A549 (cell line): Measurements from ENCODE around the gene MPPED1. TPM values are rescaled to one million over a fixed set of nuclear protein-coding genes. Genes with fewer than 3 reads are reported as not detected.
A peak's percentile ranks its signal among the peaks of the same experiment; 100 is the strongest.

Experiments
- ATAC-seq, 2 experiments: fragments of 200-7000 bp in 1 of 2; fragments of >200 bp in 1 of 2; cut with Nextera tagmentation in 1 of 2; cut with Tn5 transposase in 1 of 2; 3 replicates each; pipeline versions ENCODE4 v1.8.0 to v1.9.1; 2018 to 2020; ENCODE audit warnings: mild to moderate bottlenecking in 1 of 2, moderate library complexity in 1 of 2
- CTCF ChIA-PET: fragments of 300-600 bp; sonication (Branson Sonifier 250); formaldehyde crosslinking; extraction: SDS; loops from one replicate; lab custom pipeline; 2021; ENCODE audit warnings: antibody characterized with exemption, inconsistent platforms; lab: Yijun Ruan, JAX
- POLR2A ChIA-PET: fragments of 350-600 bp; formaldehyde crosslinking; extraction: SDS; loops from one replicate; lab custom pipeline; 2021; ENCODE audit warnings: antibody characterized with exemption, inconsistent platforms; lab: Yijun Ruan, JAX
- DNase-seq, 2 experiments: peaks; one replicate each; pipeline versions ENCODE4 v3.0.0 to v3.0.0-alpha.2; 2011 to 2016; ENCODE audit warnings: low read depth in 1 of 2, low spot score in 1 of 2
- FAIRE-seq: peaks from 2 replicates; lab custom pipeline; 2011; peaks lifted over from hg19 to GRCh38; lab: Jason Lieb, UNC
- H3K27ac ChIP-seq, 2 experiments: fragments of >200 bp; sonication (Bioruptor Twin); formaldehyde crosslinking; 3 replicates each; pipeline ENCODE4 v1.5.1; 2016 to 2017
- H3K4me1 ChIP-seq: fragments of >200 bp; sonication (Bioruptor Twin); formaldehyde crosslinking; 3 replicates; pipeline ENCODE4 v1.6.1; 2016
- H3K4me2 ChIP-seq: fragments of >200 bp; sonication (Bioruptor Twin); formaldehyde crosslinking; 3 replicates; pipeline ENCODE4 v1.6.1; 2016
- H3K4me3 ChIP-seq: fragments of >200 bp; sonication (Bioruptor Twin); formaldehyde crosslinking; 3 replicates; pipeline ENCODE4 v1.5.1; 2016
- H3K9me3 ChIP-seq: fragments of >200 bp; sonication (Bioruptor Twin); formaldehyde crosslinking; 3 replicates; pipeline ENCODE4 v1.6.1; 2016
- CEBPB ChIP-seq, 2 experiments: fragments of >200 bp in 1 of 2; sonication (Bioruptor Twin) in 1 of 2; formaldehyde crosslinking in 1 of 2; IDR thresholded peaks; 2 replicates each; pipeline ENCODE4 v1.6.1; 2012 to 2016
- CHD2 ChIP-seq: fragments of 150-350 bp; IDR thresholded peaks from 2 replicates; pipeline ENCODE4 v1.6.1; 2014; ENCODE audit warnings: low read length; ENCODE audit not compliant: partially characterized antibody
- EP300 ChIP-seq, 2 experiments: fragments of >200 bp; sonication (Bioruptor Twin); formaldehyde crosslinking; IDR thresholded peaks; 2 replicates in 1 of 2; 3 replicates in 1 of 2; pipeline ENCODE4 v1.6.1; 2016 to 2017
- ESRRA ChIP-seq: fragments of 150-350 bp; IDR thresholded peaks from 2 replicates; pipeline ENCODE4 v1.6.1; 2014; ENCODE audit warnings: mild to moderate bottlenecking, low read length, borderline replicate concordance
- FOSB ChIP-seq: fragments of 250-450 bp; sonication (Bioruptor Pico); IDR thresholded peaks from 2 replicates; pipeline ENCODE4 v1.5.0; 2020; ENCODE audit warnings: mild to moderate bottlenecking, moderate library complexity
- HOXB13 ChIP-seq: fragments of 250-450 bp; sonication (Bioruptor Pico); IDR thresholded peaks from 2 replicates; pipeline ENCODE4 v1.5.0; 2020; ENCODE audit warnings: low read depth, mild to moderate bottlenecking, moderate library complexity
- JUN ChIP-seq, 2 experiments: fragments of >200 bp; sonication (Bioruptor Twin); formaldehyde crosslinking; IDR thresholded peaks; 2 replicates in 1 of 2; 3 replicates in 1 of 2; pipeline ENCODE4 v1.6.1; 2016 to 2017
- JUNB ChIP-seq: fragments of >200 bp; sonication (Bioruptor Twin); formaldehyde crosslinking; IDR thresholded peaks from 2 replicates; pipeline ENCODE4 v1.6.1; 2016
- NPAS2 ChIP-seq: fragments of 250-450 bp; sonication (Bioruptor Pico); IDR thresholded peaks from 2 replicates; pipeline ENCODE4 v1.8.0; 2022; ENCODE audit warnings: mild to moderate bottlenecking, moderate library complexity, borderline replicate concordance
- NR3C1 ChIP-seq: fragments of >200 bp; sonication (Bioruptor Twin); formaldehyde crosslinking; IDR thresholded peaks from 3 replicates; pipeline ENCODE4 v1.6.1; 2017
- PHF8 ChIP-seq: fragments of 200-600 bp; sonication (generic); IDR thresholded peaks from 2 replicates; pipeline ENCODE4 v1.6.1; 2016; ENCODE audit warnings: low read depth, mild to moderate bottlenecking, antibody characterized with exemption, moderate library complexity, borderline replicate concordance
- POLR2A ChIP-seq: IDR thresholded peaks from 2 replicates; pipeline ENCODE4 v1.6.1; 2012; ENCODE audit warnings: mild to moderate bottlenecking, low read length
- RNF2 ChIP-seq: fragments of 200-600 bp; sonication (generic); IDR thresholded peaks from 2 replicates; pipeline ENCODE4 v1.6.1; 2016; ENCODE audit warnings: low read depth, mild to moderate bottlenecking, antibody characterized with exemption, moderate library complexity, borderline replicate concordance
- SREBF2 ChIP-seq: fragments of 450-650 bp; IDR thresholded peaks from 2 replicates; pipeline ENCODE4 v1.6.1; 2014; ENCODE audit warnings: mild to moderate bottlenecking, moderate library complexity
- TP53 ChIP-seq: fragments of 250-450 bp; sonication (Bioruptor Pico); IDR thresholded peaks from 2 replicates; pipeline ENCODE4 v1.5.0; 2021; ENCODE audit warnings: mild to moderate bottlenecking, moderate library complexity
- ZC3H11A ChIP-seq: fragments of 450-650 bp; IDR thresholded peaks from 2 replicates; pipeline ENCODE4 v1.6.1; 2014; ENCODE audit warnings: antibody characterized with exemption, mild to moderate bottlenecking
- WGBS: methylation state at CpG from one replicate; pipeline ENCODE4 v1.1.6; 2017; ENCODE audit errors: missing lambda C conversion rate; 5-methylcytosine and 5-hydroxymethylcytosine counted together
- polyA plus RNA-seq, 4 experiments: library from polyadenylated mRNA; depleted of rRNA in 3 of 4; stranded (reverse); fragments of >200 nt; fragmentation: RNase III in 1 of 4; extraction: RNeasy Plus Mini Kit Qiagen cat#74134 plus additional on column Dnase treatment in 1 of 4; gene quantifications; 2 replicates in 3 of 4; 3 replicates in 1 of 4; pipeline ENCODE4 v1.2.3, GENCODE V29; 2011 to 2017
- TF ChIP-seq, protein P1 (sequence below): fragments of >200 bp; sonication (Bioruptor Twin); formaldehyde crosslinking; IDR thresholded peaks from 3 replicates; pipeline ENCODE4 v1.6.1; 2016
- TF ChIP-seq, protein P2 (sequence below): fragments of 200-600 bp; sonication (generic); IDR thresholded peaks from 2 replicates; pipeline ENCODE4 v1.6.1; 2016; ENCODE audit warnings: antibody characterized with exemption, mild to moderate bottlenecking, moderate library complexity

The MPPED1 gene
- polyA plus RNA-seq, 2 of the 4 experiments (the other 2 are of a cell fraction): not detected

DNA sequence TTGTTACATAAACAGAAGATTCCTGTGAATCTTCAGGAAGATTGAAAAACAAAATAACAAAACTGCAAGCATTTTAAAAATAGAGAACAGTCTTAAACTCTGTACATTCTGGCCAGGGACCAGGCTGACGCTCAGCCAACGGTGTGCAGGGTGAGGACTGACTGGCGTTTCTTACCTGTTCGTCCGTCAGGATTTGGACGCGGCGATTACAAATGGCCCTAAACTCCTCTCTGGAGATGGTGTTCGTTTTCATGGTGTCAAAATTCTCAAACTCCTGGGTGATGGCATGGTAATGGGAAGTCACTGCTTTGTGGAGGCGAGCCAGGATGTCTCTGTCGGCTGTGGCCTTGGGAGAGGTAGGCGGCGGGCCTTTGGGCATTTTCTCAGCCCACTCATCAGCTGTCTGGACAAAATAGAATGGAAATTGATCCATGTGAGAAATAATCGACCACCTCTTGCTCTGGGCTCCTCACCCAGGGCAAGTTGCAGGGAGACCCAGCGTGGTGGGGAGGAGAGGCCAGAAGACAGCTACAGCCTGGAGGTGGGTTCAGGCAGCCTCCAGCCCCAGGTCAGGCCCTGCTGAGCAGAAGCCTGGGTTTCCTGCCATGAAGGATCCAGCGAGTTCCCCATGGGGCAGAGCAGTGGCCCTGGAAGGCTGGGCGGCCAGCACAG, 143.0 kb downstream of the MPPED1 start:
- no peak overlapping the region for H3K4me2 ChIP-seq
- DNase-seq: no peak
- TF ChIP-seq EP300 (IDR thresholded peaks at IDR 0.05) (no peak), ESRRA (no peak), CHD2 (no peak), RNF2 (no peak), POLR2A (no peak), NPAS2 (CRISPR knock-in tag) (no peak), NR3C1 (no peak), FOSB (CRISPR knock-in tag) (no peak), JUNB (no peak), CEBPB (IDR thresholded peaks at IDR 0.05) (no peak), PHF8 (no peak), SREBF2 (no peak), JUN (IDR thresholded peaks at IDR 0.05) (no peak)
- TF ChIP-seq, protein P1, sequence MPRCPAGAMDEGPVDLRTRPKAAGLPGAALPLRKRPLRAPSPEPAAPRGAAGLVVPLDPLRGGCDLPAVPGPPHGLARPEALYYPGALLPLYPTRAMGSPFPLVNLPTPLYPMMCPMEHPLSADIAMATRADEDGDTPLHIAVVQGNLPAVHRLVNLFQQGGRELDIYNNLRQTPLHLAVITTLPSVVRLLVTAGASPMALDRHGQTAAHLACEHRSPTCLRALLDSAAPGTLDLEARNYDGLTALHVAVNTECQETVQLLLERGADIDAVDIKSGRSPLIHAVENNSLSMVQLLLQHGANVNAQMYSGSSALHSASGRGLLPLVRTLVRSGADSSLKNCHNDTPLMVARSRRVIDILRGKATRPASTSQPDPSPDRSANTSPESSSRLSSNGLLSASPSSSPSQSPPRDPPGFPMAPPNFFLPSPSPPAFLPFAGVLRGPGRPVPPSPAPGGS: no peak
- H3K9me3 ChIP-seq: peaks cover 3% of the 10 kb centered on the region; the same call in 1 of the 3 replicates
- CTCF ChIA-PET: interaction anchor here (1.0 kb wide), 1 partner anchor 282 kb away, joined by 3 read pairs; no protein-coding TSS in a partner anchor
- WGBS: 65% methylated on average over 14 of the region's 17 CpGs
- no peak overlapping the region for H3K4me3 ChIP-seq
- no peak for FAIRE-seq
- POLR2A ChIA-PET: no interaction called here
- ATAC-seq: no peak
- no peaks in the 10 kb centered on the region for H3K4me1 ChIP-seq
- H3K27ac ChIP-seq: no peak overlapping the region

DNA sequence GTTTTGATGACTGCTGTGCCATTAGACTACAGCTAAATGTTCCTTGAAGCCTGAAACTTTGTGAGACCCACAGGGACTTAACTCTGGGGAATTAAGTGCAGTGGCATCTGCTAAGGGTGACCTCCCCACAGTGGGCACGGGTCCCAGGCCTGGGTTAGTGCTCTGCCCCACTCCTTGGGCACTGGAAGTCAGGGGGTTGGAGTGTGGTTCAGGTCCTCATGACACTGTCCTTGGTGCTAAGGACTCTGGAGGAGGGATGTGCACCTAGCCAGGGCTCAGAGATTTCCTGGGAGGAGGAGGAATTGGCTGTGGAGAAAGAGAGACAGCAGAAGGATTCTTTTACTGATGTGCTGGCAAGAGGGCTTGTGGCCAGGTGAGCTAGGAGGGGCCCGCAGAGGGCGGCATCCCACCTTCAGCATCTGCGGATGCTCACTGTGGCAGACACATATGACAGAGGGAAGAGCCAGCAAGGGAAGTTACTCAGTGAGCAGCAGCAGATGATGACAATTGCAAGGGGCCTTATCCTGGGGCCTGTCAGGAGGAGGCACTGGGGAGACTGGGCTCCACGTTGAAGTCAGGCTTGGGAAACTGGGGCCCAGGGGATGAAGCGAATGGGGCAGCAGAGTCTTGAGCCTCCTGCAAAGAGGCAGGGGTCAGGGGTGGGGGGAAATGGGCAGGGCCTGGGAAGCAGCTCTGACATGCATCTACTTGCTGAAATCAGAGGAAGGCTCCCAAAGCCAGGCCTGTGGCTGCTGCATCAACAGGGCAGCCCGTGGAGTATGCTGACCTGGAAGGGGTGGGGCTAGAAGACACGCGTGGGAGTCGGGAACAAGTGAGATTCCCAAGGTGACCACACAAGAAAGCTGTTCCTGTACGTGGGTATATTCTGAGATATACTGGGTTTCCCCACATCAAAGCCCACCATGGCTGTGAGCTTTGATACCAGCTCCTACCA, 144.0 kb downstream of the MPPED1 start:
- no peak overlapping the region for H3K27ac ChIP-seq
- no peak for TF ChIP-seq ZC3H11A
- no peak for TF ChIP-seq RNF2
- no peak for TF ChIP-seq HOXB13
- no peak for TF ChIP-seq TP53
- TF ChIP-seq, protein P2, sequence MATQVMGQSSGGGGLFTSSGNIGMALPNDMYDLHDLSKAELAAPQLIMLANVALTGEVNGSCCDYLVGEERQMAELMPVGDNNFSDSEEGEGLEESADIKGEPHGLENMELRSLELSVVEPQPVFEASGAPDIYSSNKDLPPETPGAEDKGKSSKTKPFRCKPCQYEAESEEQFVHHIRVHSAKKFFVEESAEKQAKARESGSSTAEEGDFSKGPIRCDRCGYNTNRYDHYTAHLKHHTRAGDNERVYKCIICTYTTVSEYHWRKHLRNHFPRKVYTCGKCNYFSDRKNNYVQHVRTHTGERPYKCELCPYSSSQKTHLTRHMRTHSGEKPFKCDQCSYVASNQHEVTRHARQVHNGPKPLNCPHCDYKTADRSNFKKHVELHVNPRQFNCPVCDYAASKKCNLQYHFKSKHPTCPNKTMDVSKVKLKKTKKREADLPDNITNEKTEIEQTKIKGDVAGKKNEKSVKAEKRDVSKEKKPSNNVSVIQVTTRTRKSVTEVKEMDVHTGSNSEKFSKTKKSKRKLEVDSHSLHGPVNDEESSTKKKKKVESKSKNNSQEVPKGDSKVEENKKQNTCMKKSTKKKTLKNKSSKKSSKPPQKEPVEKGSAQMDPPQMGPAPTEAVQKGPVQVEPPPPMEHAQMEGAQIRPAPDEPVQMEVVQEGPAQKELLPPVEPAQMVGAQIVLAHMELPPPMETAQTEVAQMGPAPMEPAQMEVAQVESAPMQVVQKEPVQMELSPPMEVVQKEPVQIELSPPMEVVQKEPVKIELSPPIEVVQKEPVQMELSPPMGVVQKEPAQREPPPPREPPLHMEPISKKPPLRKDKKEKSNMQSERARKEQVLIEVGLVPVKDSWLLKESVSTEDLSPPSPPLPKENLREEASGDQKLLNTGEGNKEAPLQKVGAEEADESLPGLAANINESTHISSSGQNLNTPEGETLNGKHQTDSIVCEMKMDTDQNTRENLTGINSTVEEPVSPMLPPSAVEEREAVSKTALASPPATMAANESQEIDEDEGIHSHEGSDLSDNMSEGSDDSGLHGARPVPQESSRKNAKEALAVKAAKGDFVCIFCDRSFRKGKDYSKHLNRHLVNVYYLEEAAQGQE: peak; percentile 18; the same call in 1 of the 2 replicates
- DNase-seq (no peak), FAIRE-seq (no peak), ATAC-seq (no peak)
- POLR2A ChIA-PET: no interaction called here
- H3K9me3 ChIP-seq: peaks cover 3% of the 10 kb centered on the region; the same call in 1 of the 3 replicates
- no peaks in the 10 kb centered on the region for H3K4me1 ChIP-seq
- no peak overlapping the region for H3K4me2 ChIP-seq
- CTCF ChIA-PET: interaction anchor here (0.7 to 1.3 kb wide), 3 partner anchors 9 to 170 kb away, joined by 3 read pairs; no protein-coding TSS in a partner anchor
- H3K4me3 ChIP-seq: no peak overlapping the region
- WGBS: 44% methylated on average over 6 of the region's 11 CpGs

Other genes with a start within 250 kb of the MPPED1 start
- 8.6 and 9.5 TPM in 2 replicates for gene TTLL12, start 224.9 kb upstream of the MPPED1 start, polyA plus RNA-seq (2011; rRNA removed)
- 17.8 to 19.8 TPM (median 18.7 TPM) in 3 replicates for gene TTLL12, start 224.9 kb upstream of the MPPED1 start, polyA plus RNA-seq (2017; fragmentation: RNase III; extraction: RNeasy Plus Mini Kit Qiagen cat#74134 plus additional on column Dnase treatment)
- 0.08 and 0.12 TPM in 2 replicates for gene SCUBE1, start 68.6 kb upstream of the MPPED1 start, polyA plus RNA-seq (2011; rRNA removed)
- 0.01 to 0.12 TPM (median 0.01 TPM) in 3 replicates for gene SCUBE1, start 68.6 kb upstream of the MPPED1 start, polyA plus RNA-seq (2017; fragmentation: RNase III; extraction: RNeasy Plus Mini Kit Qiagen cat#74134 plus additional on column Dnase treatment)